Endothelial cell of umbilical vein (primary cell): ENCODE data around the gene TMEM225B. TPM values are rescaled to one million over a fixed set of nuclear protein-coding genes. Genes with fewer than 3 reads are reported as not detected.

Experiments
- BruUV-seq: library from RNA; stranded (reverse); fragments of 400-500 nt; replicated peaks from 2 replicates; lab custom pipeline; 2021; lab: Mats Ljungman, UMichigan
- CTCF ChIA-PET: fragments of 300-600, 350-600 bp; sonication (Branson Sonifier 250); formaldehyde crosslinking; loops from one replicate; lab custom pipeline; 2021; ENCODE audit warnings: antibody characterized with exemption, inconsistent platforms; lab: Charles Lee
- POLR2A ChIA-PET: fragments of 300-600, 350-600 bp; sonication (Branson Sonifier 250); formaldehyde crosslinking; loops from one replicate; lab custom pipeline; 2021; ENCODE audit warnings: antibody characterized with exemption, inconsistent platforms; lab: Charles Lee
- DNase-seq: peaks from one replicate; pipeline ENCODE4 v3.0.0-alpha.2; 2011; ENCODE audit warnings: low read depth, low spot score
- FAIRE-seq: peaks from 2 replicates; lab custom pipeline; 2011; peaks lifted over from hg19 to GRCh38; lab: Jason Lieb, UNC
- H2AFZ ChIP-seq: 2 replicates; pipeline ENCODE4 v1.6.0; 2012; ENCODE audit warnings: low read depth, low read length, control low read depth, inconsistent platforms
- H3K27ac ChIP-seq: 2 replicates; pipeline ENCODE4 v1.5.1; 2011; ENCODE audit warnings: low read depth, mild to moderate bottlenecking, control low read depth, low read length, moderate library complexity; ENCODE audit not compliant: insufficient read depth
- H3K27me3 ChIP-seq, 2 experiments: 2 replicates each; pipeline versions ENCODE4 v1.6.0 to v1.6.1; 2011; ENCODE audit warnings: low read length in 2 of 2, mixed read lengths in 1 of 2; ENCODE audit not compliant: control insufficient read depth in 2 of 2, insufficient read depth in 2 of 2
- H3K36me3 ChIP-seq, 2 experiments: 2 replicates in 1 of 2; 3 replicates in 1 of 2; pipeline ENCODE4 v1.5.1; 2011; ENCODE audit warnings: low read length in 2 of 2, mild to moderate bottlenecking in 1 of 2, moderate library complexity in 1 of 2; ENCODE audit not compliant: control insufficient read depth in 2 of 2, insufficient read depth in 2 of 2; ENCODE audit errors: extremely low read depth in 1 of 2
- H3K4me1 ChIP-seq: 3 replicates; pipeline ENCODE4 v1.5.1; 2011; ENCODE audit warnings: mild to moderate bottlenecking, low read length; ENCODE audit not compliant: control insufficient read depth, insufficient read depth; ENCODE audit errors: extremely low read depth
- H3K4me2 ChIP-seq: 2 replicates; pipeline ENCODE4 v1.6.1; 2011; ENCODE audit warnings: low read length, control low read depth, mixed read lengths; ENCODE audit not compliant: insufficient read depth
- H3K4me3 ChIP-seq, 3 experiments: fragments of 200-600 bp in 1 of 3; sonication (generic), shearing (Covaris generic) in 1 of 3; replicated peaks in 1 of 3; 2 replicates each; pipeline ENCODE4 v1.5.1; 2011 to 2016; ENCODE audit warnings: control low read depth in 3 of 3, low read length in 3 of 3, mild to moderate bottlenecking in 2 of 3, inconsistent platforms in 1 of 3, low read depth in 1 of 3, moderate library complexity in 1 of 3; ENCODE audit not compliant: insufficient read depth in 1 of 3
- H3K79me2 ChIP-seq: 2 replicates; pipeline ENCODE4 v1.6.0; 2012; ENCODE audit warnings: low read length, inconsistent platforms; ENCODE audit not compliant: control insufficient read depth, insufficient read depth
- H3K9ac ChIP-seq: replicated peaks from 2 replicates; pipeline ENCODE3; 2011; ENCODE audit warnings: low read length, control low read depth; ENCODE audit not compliant: insufficient read depth; ENCODE audit errors: extremely low read depth
- H3K9me1 ChIP-seq: replicated peaks from 3 replicates; pipeline ENCODE4 v1.6.0; 2011; ENCODE audit warnings: mild to moderate bottlenecking, low read length; ENCODE audit not compliant: control insufficient read depth, insufficient read depth; ENCODE audit errors: extremely low read depth
- H3K9me3 ChIP-seq: replicated peaks from 2 replicates; pipeline ENCODE4 v1.5.1; 2012; ENCODE audit warnings: low read length, inconsistent platforms; ENCODE audit not compliant: control insufficient read depth, insufficient read depth
- H4K20me1 ChIP-seq: replicated peaks from 2 replicates; pipeline ENCODE3; 2011; ENCODE audit warnings: mild to moderate bottlenecking, low read length; ENCODE audit not compliant: control insufficient read depth, insufficient read depth; ENCODE audit errors: extremely low read depth
- EZH2 ChIP-seq: IDR thresholded peaks from 2 replicates; pipeline ENCODE4 v1.6.1; 2012; ENCODE audit warnings: borderline replicate concordance, low read depth, mild to moderate bottlenecking, moderate library complexity, low read length, inconsistent platforms; ENCODE audit not compliant: severe bottlenecking
- FOS ChIP-seq: IDR thresholded peaks from 2 replicates; pipeline ENCODE4 v1.6.1; 2011; ENCODE audit warnings: mild to moderate bottlenecking, low read length, moderate library complexity, borderline replicate concordance; ENCODE audit not compliant: insufficient read depth
- GATA2 ChIP-seq: IDR thresholded peaks from 2 replicates; pipeline ENCODE4 v1.7.0; 2011; ENCODE audit warnings: low read depth, mild to moderate bottlenecking, moderate library complexity, mixed read lengths, low read length; ENCODE audit not compliant: insufficient read length, insufficient read depth
- JUN ChIP-seq: IDR thresholded peaks from 2 replicates; pipeline ENCODE4 v1.6.1; 2011; ENCODE audit warnings: borderline replicate concordance, low read depth; ENCODE audit not compliant: insufficient read length, insufficient read depth
- MYC ChIP-seq: IDR thresholded peaks from one replicate; pipeline ENCODE4 v1.6.1; 2011; ENCODE audit warnings: mild to moderate bottlenecking, low read depth, low read length
- POLR2A ChIP-seq: IDR thresholded peaks from 2 replicates; pipeline ENCODE4 v1.6.1; 2012; ENCODE audit warnings: low read depth, mild to moderate bottlenecking, control low read depth, low read length
- POLR2AphosphoS5 ChIP-seq: IDR thresholded peaks from 2 replicates; pipeline ENCODE4 v1.6.1; 2012; ENCODE audit warnings: low read depth, mild to moderate bottlenecking, control low read depth, low read length, moderate library complexity; ENCODE audit not compliant: insufficient read depth
- dilution Hi-C: fragments of 300-500 bp; cut with MboI; formaldehyde crosslinking; loops from one replicate; pipeline ENCODE4 v1.15.0; 2019; ENCODE audit warnings: low sequenced_read_pairs; ENCODE audit not compliant: extremely low pct_ligation_motif_present
- intact Hi-C: fragments of 100-400 bp; cut with micrococcal nuclease; formaldehyde crosslinking; loops from one replicate; pipeline ENCODE4 v1.10.0; 2022
- polyA plus RNA-seq, 4 experiments: library from polyadenylated mRNA; depleted of rRNA in 3 of 4; stranded (reverse) in 3 of 4; unstranded in 1 of 4; fragments of >200 nt; gene quantifications; 2 replicates each; pipeline versions ENCODE4 v1.2.1 to v1.2.3, GENCODE V29; 2011 to 2012; ENCODE audit warnings: missing spikeins in 1 of 4
- total RNA-seq: library from RNA; stranded (reverse); gene quantifications from 2 replicates; pipeline ENCODE4 v1.2.3, GENCODE V29; 2021
- TF ChIP-seq, protein P1 (sequence below), 2 donors: IDR thresholded peaks; 1 replicate in 1 of 2; 2 replicates in 1 of 2; pipeline ENCODE4 v1.5.1; 2011; ENCODE audit warnings: low read length in 2 of 2, mild to moderate bottlenecking in 2 of 2, moderate library complexity in 2 of 2, control low read depth in 1 of 2, inconsistent platforms in 1 of 2, low read depth in 1 of 2; ENCODE audit not compliant: insufficient read depth in 1 of 2; ENCODE audit errors: extremely low read depth in 1 of 2
- TF ChIP-seq, protein P2 (sequence below): IDR thresholded peaks from 2 replicates; pipeline ENCODE4 v1.6.1; 2011; ENCODE audit not compliant: insufficient read depth, insufficient read length

Gene TMEM225B
- total and polyA plus RNA-seq, 2 donors (not counting 3 experiments of a cell fraction or from before 2014, with no cell fraction given), result 0.29 TPM; not detected in 1

DNA sequence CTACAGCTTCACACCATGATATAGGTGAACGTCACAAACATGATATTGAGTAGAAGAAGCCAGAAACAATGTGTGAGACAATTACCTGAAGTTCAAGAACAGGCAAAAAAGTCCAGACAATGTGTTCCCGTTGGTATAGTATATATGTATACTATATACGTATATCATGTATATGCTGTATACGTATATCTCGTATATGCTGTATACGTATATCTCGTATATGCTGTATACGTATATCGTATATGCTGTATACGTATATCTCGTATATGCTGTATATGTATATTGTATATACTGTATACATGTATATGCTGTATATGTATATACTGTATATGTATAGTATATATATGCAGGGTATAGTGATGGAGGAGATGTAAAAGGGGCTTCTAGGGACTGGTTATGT lies 29.4 kb downstream of the TMEM225B start:
- dilution Hi-C loops, result no loop called here
- no TSS peak for BruUV-seq
- no peaks in the 10 kb centered on the region for H3K9me3 ChIP-seq

More for the DNA sequence above, 29.4 kb downstream of the TMEM225B start:
- FAIRE-seq (no peak), DNase-seq (no peak)
- H3K79me2 ChIP-seq, result no peaks in the 10 kb centered on the region
- H3K9ac ChIP-seq, result no peak overlapping the region
- no peak overlapping the region for H3K4me3 ChIP-seq
- no peaks in the 10 kb centered on the region for H4K20me1 ChIP-seq
- POLR2A ChIA-PET, result no interaction called here
- H3K9me1 ChIP-seq, result no peaks in the 10 kb centered on the region
- no peak overlapping the region for H3K4me2 ChIP-seq
- no peaks in the 10 kb centered on the region for H3K27me3 ChIP-seq
- H3K4me1 ChIP-seq, result no peaks in the 10 kb centered on the region
- CTCF ChIA-PET, result no interaction called here
- H3K27ac ChIP-seq, result no peak overlapping the region
- TF ChIP-seq, protein P1, sequence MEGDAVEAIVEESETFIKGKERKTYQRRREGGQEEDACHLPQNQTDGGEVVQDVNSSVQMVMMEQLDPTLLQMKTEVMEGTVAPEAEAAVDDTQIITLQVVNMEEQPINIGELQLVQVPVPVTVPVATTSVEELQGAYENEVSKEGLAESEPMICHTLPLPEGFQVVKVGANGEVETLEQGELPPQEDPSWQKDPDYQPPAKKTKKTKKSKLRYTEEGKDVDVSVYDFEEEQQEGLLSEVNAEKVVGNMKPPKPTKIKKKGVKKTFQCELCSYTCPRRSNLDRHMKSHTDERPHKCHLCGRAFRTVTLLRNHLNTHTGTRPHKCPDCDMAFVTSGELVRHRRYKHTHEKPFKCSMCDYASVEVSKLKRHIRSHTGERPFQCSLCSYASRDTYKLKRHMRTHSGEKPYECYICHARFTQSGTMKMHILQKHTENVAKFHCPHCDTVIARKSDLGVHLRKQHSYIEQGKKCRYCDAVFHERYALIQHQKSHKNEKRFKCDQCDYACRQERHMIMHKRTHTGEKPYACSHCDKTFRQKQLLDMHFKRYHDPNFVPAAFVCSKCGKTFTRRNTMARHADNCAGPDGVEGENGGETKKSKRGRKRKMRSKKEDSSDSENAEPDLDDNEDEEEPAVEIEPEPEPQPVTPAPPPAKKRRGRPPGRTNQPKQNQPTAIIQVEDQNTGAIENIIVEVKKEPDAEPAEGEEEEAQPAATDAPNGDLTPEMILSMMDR (IDR thresholded peaks at IDR 0.05; ENCODE audit: extremely low read depth in 1 of 2, insufficient read depth in 1 of 2, low read depth in 1 of 2, low read length in 2 of 2), result no peak
- TF ChIP-seq EZH2 (no peak), POLR2A (no peak), GATA2 (no peak), MYC (no peak), JUN (no peak), POLR2AphosphoS5 (no peak), FOS (no peak)
- TF ChIP-seq, protein P2, sequence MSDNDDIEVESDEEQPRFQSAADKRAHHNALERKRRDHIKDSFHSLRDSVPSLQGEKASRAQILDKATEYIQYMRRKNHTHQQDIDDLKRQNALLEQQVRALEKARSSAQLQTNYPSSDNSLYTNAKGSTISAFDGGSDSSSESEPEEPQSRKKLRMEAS, result no peak
- intact Hi-C loops, result no loop called here
- H3K36me3 ChIP-seq, result peaks cover 27 to 56% of the 10 kb centered on the region in 2 experiments
- no peak overlapping the region for H2AFZ ChIP-seq
